ENCODE results near the gene ZFP36. TPM values are rescaled to one million over a fixed set of nuclear protein-coding genes. Genes with fewer than 3 reads are reported as not detected.

The ZFP36 gene
- total and polyA plus RNA-seq, 2 of the 8 experiments (the other 6 are each of a cell fraction or from before 2014, with no cell fraction given) = 4.0 to 10.9 TPM

DNA sequence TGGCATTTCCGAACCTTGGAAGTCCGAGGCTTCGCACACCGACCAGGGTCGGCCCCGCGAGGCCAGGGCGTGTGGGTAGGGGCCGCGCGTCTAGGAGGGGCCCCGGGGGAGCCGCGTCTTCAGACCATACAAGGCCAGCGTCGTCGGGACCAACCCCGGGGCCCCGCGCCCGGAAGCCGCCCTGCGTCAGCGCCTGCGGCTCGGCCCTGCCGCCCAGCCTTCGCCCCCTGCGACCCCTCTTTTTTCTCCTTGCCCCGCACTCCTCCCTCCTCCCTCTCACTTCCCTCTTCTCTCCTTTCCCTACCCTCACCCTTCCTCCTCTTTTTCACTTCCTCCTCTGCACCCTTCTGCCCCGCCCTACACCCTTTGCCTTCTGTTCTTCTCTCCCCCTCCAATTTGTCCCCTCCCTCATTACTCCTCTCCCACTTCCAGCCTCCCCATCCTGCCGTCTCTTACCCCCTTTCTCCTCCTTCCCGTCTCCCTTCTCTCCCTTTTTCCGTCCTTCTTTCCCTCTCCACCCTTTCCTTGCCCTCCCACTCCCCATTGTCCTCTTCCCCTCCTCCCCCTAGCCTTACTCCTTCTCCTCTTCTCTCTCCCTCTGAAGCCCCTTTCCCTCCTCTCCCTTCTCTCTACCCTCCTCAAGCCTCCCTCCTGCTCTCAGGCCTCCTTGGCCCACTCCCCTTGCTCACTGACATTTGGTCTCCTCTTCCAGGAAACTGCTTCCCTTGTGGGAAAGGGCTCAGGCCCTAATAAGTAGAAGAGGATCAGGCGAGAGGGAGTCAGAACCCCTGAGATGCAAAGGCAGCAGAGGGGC is 3.6 kb downstream of the ZFP36 start (continued):
- TF ChIP-seq SRF (IDR thresholded peaks at IDR 0.05; ENCODE audit: low read depth, low read length) = peak; percentile 56; the same call in 1 of the 2 replicates
- TF ChIP-seq POLR2AphosphoS5 (IDR thresholded peaks at IDR 0.05; ENCODE audit: low read depth, low read length) = peak; percentile 91; the same call in 1 of the 2 replicates
- peak; percentile 74 for TF ChIP-seq EGR1 (IDR thresholded peaks at IDR 0.05; ENCODE audit: borderline replicate concordance, low read depth, low read length)
- no peak for TF ChIP-seq NANOG (IDR thresholded peaks at IDR 0.05; ENCODE audit: insufficient read depth, low read depth, low read length, poor library complexity, severe bottlenecking)
- TF ChIP-seq KDM4A (IDR thresholded peaks at IDR 0.05; ENCODE audit: low read depth, low read length, severe bottlenecking) = peak; percentile 48

Data from H1 (cell line).